Stimulated activated CD4-positive, alpha-beta T cell treated with anti-CD3 and anti-CD28 coated beads, Interleukin-12 subunit alpha, Interleukin-12 subunit beta, amount 100 ng/mL, for 48 hours (primary cell): ENCODE measurements around the gene AGL.
"Not testable (repeated sequence)": the region's sequence is repeated elsewhere in the genome, so short reads cannot be mapped to it uniquely, and the experiment has no call there.

Experiments
- DNase-seq, 3 donors: peaks; one replicate each; pipeline ENCODE4 v3.0.0-alpha.2; 2020; ENCODE audit warnings: low read depth in 2 of 3, low spot score in 1 of 3

Gene AGL

GRCh38 chr1:99849744-99850458 is at the start of gene AGL:
Gene AGL (plus strand): TSS chr1:99850361. CDS start chr1:99851043, 682 bp downstream.
- DNase-seq, result peak; percentile 72 to 82 (median 76)

- no peak for DNase-seq
These were observed 48.6 kb upstream of the AGL start for GRCh38 chr1:99801584-99801983.

GRCh38 chr1:99806882-99807281 is 43.3 kb upstream of the AGL start:
- no peak for DNase-seq

- DNase-seq, result peak in 2 of 3 donors; percentile 6 to 57
These were observed 41.6 kb upstream of the AGL start for GRCh38 chr1:99808391-99809115.

GRCh38 chr1:99811075-99811474 is 39.1 kb upstream of the AGL start:
- no peak for DNase-seq

GRCh38 chr1:99811747-99812146 is 38.4 kb upstream of the AGL start:
- DNase-seq, result no peak

GRCh38 chr1:99814373-99814900 is 35.7 kb upstream of the AGL start:
- no peak for DNase-seq

GRCh38 chr1:99816656-99817055 is 33.5 kb upstream of the AGL start:
- no peak for DNase-seq

GRCh38 chr1:99818063-99818699 is 32.0 kb upstream of the AGL start:
- no peak for DNase-seq

- peak in 1 of 3 donors; percentile 17 for DNase-seq
These were observed 29.6 kb upstream of the AGL start for GRCh38 chr1:99820546-99820945.

GRCh38 chr1:99825098-99825497 is 25.1 kb upstream of the AGL start:
- DNase-seq, result no peak

- no peak for DNase-seq
These were observed 24.5 kb upstream of the AGL start for GRCh38 chr1:99825702-99826101.

- DNase-seq, result no peak
These were observed 22.2 kb upstream of the AGL start for GRCh38 chr1:99827970-99828369.

- DNase-seq, result no peak
These were observed 20.9 kb upstream of the AGL start for GRCh38 chr1:99829269-99829668.

- not testable (repeated sequence) for DNase-seq
These were observed 16.2 kb upstream of the AGL start for GRCh38 chr1:99833911-99834310.

- DNase-seq, result not testable (repeated sequence)
These were observed 13.7 kb upstream of the AGL start for GRCh38 chr1:99836171-99837103.

- not testable (repeated sequence) for DNase-seq
These were observed 9.8 kb upstream of the AGL start for GRCh38 chr1:99840353-99840752.

- no peak for DNase-seq
These were observed 6.4 kb upstream of the AGL start for GRCh38 chr1:99843760-99844159.

- DNase-seq, result not testable (repeated sequence)
These were observed 5.0 kb upstream of the AGL start for GRCh38 chr1:99845201-99845600.

GRCh38 chr1:99849413-99849743 is 783 bp upstream of the AGL start:
- peak in 1 of 3 donors; percentile 0 for DNase-seq
